SK-N-SH treated with all-trans-retinoic acid at 6 μM for 48 hours (cell line): ENCODE data around the gene EPHA1.

Experiments
- CSDC2 ChIP-seq: fragments of 250-450 bp; sonication (Bioruptor Pico); IDR thresholded peaks from 2 replicates; pipeline ENCODE4 v1.5.0; 2020; ENCODE audit warnings: mild to moderate bottlenecking, moderate library complexity
- PATZ1 ChIP-seq: fragments of 250-450 bp; sonication (Bioruptor Pico); IDR thresholded peaks from 2 replicates; pipeline ENCODE4 v1.8.0; 2020; ENCODE audit warnings: mild to moderate bottlenecking, moderate library complexity, borderline replicate concordance
- ZFP30 ChIP-seq: fragments of 450-650 bp; formaldehyde crosslinking; IDR thresholded peaks from 2 replicates; pipeline ENCODE4 v1.5.0; 2022; ENCODE audit warnings: mild to moderate bottlenecking, moderate library complexity

GRCh38 chr7:143393267-143394041, 15.2 kb downstream of the EPHA1 start:
- TF ChIP-seq PATZ1 (peak; percentile 52), ZFP30 (CRISPR knock-in tag) (peak; percentile 39; the same call in 1 of the 2 replicates), CSDC2 (CRISPR knock-in tag) (no peak)
